Prostate gland (tissue), 2 donors: ENCODE measurements around the gene LSM4. TPM values are rescaled to one million over a fixed set of nuclear protein-coding genes. Genes with fewer than 3 reads are reported as not detected.
A peak's percentile ranks its signal among the peaks of the same experiment; 100 is the strongest.

Source experiments
- DNase-seq: peaks from one replicate; pipeline ENCODE4 v3.0.0-alpha.2; 2019; ENCODE audit warnings: low spot score
- H3K27ac ChIP-seq, 2 donors: fragments of 200-600 bp; sonication (generic); 2 replicates each; pipeline ENCODE4 v1.5.1; 2017 to 2019
- H3K27me3 ChIP-seq: fragments of 200-600 bp; sonication (generic); replicated peaks from 2 replicates; pipeline ENCODE4 v1.5.1; 2019; ENCODE audit not compliant: insufficient read depth
- H3K36me3 ChIP-seq, 2 donors: fragments of 200-600 bp; sonication (generic); 1 replicate in 1 of 2; 2 replicates in 1 of 2; pipeline versions ENCODE4 v1.5.1 to v1.8.1; 2017 to 2019
- H3K4me1 ChIP-seq: fragments of 200-600 bp; sonication (generic); replicated peaks from 2 replicates; pipeline ENCODE4 v1.5.1; 2019
- H3K4me3 ChIP-seq, 2 donors: fragments of 200-600 bp; sonication (generic); 2 replicates each; pipeline ENCODE4 v1.5.1; 2017 to 2019
- H3K9me3 ChIP-seq: fragments of 200-600 bp; sonication (generic); 2 replicates; pipeline ENCODE4 v1.5.1; 2017
- POLR2A ChIP-seq: fragments of 450-650 bp; IDR thresholded peaks from one replicate; pipeline ENCODE4 v1.6.1; 2016; ENCODE audit warnings: antibody characterized with exemption, mild to moderate bottlenecking
- POLR2AphosphoS5 ChIP-seq: sonication (generic); formaldehyde crosslinking; IDR thresholded peaks from one replicate; pipeline ENCODE4 v1.6.1; 2017; ENCODE audit warnings: antibody characterized with exemption
- WGBS: methylation state at CpG from one replicate; pipeline ENCODE4 v1.1.5; 2018; 5-methylcytosine and 5-hydroxymethylcytosine counted together
- intact Hi-C: fragments of 100-400 bp; cut with DNase I; formaldehyde crosslinking; loops from one replicate; pipeline ENCODE4 v1.14.2; 2022
- total RNA-seq, 2 donors: library from RNA; depleted of rRNA; stranded (reverse); fragments of >200 nt; gene quantifications; one replicate each; pipeline ENCODE4 v1.1.0, GENCODE V29; 2016
- TF ChIP-seq, protein P1 (sequence below), 4 experiments: fragments of 200-600 bp in 2 of 4; fragments of 450-650 bp in 2 of 4; sonication (generic) in 2 of 4; IDR thresholded peaks; 1 replicate in 3 of 4; 2 replicates in 1 of 4; pipeline ENCODE4 v1.5.1; 2016 to 2019; ENCODE audit warnings: antibody characterized with exemption in 4 of 4, mild to moderate bottlenecking in 2 of 4, moderate library complexity in 2 of 4

Gene LSM4
- total RNA-seq, 2 donors from 2014 or later, result 157 to 215 TPM

DNA sequence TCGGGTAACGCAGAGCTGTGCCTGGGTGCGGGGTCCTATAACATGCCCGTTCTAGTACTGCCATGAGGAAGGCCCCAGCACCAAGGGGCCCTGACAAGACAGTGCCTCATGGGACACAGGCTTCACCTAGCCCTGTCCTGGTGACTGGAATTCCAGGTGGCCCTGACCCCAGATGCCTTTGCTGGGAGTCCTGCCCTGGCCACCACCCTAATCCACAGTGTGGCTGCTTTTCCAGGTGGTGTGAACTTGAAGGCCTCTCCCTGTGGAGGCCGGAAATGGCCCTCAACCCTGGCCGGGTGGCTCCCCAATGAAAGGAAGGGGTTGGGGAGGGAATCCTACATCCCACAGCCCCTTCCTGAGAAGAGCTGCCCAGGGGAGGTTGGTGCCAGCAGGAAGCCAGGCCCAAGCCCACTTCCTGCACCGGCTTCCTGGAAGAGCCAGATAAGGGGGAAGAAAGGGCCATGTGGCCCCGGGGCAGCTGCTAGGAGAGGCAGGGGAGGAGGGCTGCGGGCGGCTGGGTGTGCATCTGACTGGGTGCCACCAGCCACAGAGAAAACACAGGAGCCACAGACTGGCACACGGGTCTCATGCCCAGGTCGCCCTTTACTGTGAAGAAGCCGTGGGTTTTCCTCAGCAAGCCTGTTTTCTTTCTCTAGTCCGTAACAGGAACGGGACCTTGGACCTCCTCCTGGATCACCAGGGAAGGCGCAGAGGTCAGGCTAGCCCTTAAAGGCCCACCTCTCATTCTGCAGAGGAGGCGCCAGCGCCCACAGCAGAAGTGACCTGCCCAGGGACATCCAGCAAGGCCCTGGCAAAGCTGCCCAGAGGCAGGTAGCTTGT lies 4.7 kb downstream of the LSM4 start:
- no peak for DNase-seq
- 70% methylated on average over 18 of the region's 18 CpGs for WGBS
- peaks cover 10% of the 10 kb centered on the region for H3K4me1 ChIP-seq

DNA sequence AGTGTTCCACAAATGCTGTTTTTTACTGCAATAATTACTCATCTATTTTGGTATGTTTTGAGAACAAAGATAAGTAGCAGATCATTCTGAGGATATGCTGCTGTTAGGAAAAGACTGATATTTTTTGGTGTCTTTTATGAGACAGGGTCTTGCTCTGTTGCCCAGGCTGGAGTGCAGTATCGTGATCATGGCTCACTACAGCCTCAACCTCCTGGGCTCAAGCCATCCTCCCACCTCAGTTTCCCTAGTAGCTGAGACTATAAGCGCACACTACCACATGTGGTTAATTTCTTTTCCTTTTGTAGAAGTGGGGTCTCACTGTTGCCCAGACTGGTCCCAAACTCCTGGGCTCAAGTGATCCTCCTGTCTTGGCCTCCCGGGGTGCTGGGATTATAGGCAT lies 9.5 kb downstream of the LSM4 start:
- intact Hi-C loops, result no loop called here
- TF ChIP-seq POLR2A (no peak), POLR2AphosphoS5 (no peak)
- TF ChIP-seq, protein P1, sequence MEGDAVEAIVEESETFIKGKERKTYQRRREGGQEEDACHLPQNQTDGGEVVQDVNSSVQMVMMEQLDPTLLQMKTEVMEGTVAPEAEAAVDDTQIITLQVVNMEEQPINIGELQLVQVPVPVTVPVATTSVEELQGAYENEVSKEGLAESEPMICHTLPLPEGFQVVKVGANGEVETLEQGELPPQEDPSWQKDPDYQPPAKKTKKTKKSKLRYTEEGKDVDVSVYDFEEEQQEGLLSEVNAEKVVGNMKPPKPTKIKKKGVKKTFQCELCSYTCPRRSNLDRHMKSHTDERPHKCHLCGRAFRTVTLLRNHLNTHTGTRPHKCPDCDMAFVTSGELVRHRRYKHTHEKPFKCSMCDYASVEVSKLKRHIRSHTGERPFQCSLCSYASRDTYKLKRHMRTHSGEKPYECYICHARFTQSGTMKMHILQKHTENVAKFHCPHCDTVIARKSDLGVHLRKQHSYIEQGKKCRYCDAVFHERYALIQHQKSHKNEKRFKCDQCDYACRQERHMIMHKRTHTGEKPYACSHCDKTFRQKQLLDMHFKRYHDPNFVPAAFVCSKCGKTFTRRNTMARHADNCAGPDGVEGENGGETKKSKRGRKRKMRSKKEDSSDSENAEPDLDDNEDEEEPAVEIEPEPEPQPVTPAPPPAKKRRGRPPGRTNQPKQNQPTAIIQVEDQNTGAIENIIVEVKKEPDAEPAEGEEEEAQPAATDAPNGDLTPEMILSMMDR (IDR thresholded peaks at IDR 0.05), result no peak
- no peaks in the 10 kb centered on the region for H3K9me3 ChIP-seq
- H3K27me3 ChIP-seq, result no peaks in the 10 kb centered on the region
- no peak overlapping the region for H3K4me3 ChIP-seq
- DNase-seq, result no peak
- 90% methylated on average over 3 of the region's 3 CpGs for WGBS
- peak overlapping the region in 1 of 2 donors; percentile 27 for H3K27ac ChIP-seq
- H3K4me1 ChIP-seq, result no peaks in the 10 kb centered on the region
- peaks cover 0 to 18% of the 10 kb centered on the region in 2 donors for H3K36me3 ChIP-seq

More for the DNA sequence above, 4.7 kb downstream of the LSM4 start:
- Histone ChIP-seq H3K9me3 (no peaks in the 10 kb centered on the region), H3K36me3 (no peaks in the 10 kb centered on the region), H3K27me3 (no peaks in the 10 kb centered on the region), H3K27ac (peak overlapping the region; percentile 35 to 39), H3K4me3 (no peak overlapping the region)
- TF ChIP-seq POLR2AphosphoS5, result no peak
- TF ChIP-seq, protein P1 (IDR thresholded peaks at IDR 0.05), result no peak
- no peak for TF ChIP-seq POLR2A
- intact Hi-C loops, result no loop called here

DNA sequence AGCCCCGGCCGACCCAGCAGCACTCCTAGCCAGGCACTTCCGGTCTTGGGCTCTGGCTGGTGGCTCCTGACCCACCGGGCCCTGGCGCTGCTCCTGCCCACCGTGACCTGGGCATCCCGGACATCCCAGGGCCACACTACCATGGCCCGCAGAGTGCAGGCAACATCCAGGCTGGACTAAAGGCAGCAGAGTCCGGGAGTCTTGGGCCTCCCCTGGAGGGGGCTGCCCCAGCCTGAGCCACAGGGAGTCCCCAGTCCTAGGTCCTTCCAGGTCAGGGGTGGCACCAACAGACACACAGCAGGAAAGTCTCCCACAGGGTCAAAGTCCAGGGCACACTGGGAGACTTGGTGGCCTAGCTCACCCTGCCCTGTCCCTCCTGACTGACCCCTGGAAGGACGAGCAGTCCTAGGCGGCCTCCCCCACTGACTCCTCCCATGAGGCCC lies 10.8 kb downstream of the LSM4 start:
- Histone ChIP-seq H3K27me3 (no peaks in the 10 kb centered on the region), H3K4me3 (no peak overlapping the region), H3K4me1 (no peaks in the 10 kb centered on the region), H3K36me3 (peaks cover 0 to 18% of the 10 kb centered on the region in 2 donors), H3K27ac (no peak overlapping the region), H3K9me3 (no peaks in the 10 kb centered on the region)
- intact Hi-C loops, result no loop called here
- TF ChIP-seq, protein P1 (IDR thresholded peaks at IDR 0.05), result no peak
- TF ChIP-seq POLR2A (no peak), POLR2AphosphoS5 (no peak)
- no peak for DNase-seq
- WGBS, result 89% methylated on average over 11 of the region's 11 CpGs

DNA sequence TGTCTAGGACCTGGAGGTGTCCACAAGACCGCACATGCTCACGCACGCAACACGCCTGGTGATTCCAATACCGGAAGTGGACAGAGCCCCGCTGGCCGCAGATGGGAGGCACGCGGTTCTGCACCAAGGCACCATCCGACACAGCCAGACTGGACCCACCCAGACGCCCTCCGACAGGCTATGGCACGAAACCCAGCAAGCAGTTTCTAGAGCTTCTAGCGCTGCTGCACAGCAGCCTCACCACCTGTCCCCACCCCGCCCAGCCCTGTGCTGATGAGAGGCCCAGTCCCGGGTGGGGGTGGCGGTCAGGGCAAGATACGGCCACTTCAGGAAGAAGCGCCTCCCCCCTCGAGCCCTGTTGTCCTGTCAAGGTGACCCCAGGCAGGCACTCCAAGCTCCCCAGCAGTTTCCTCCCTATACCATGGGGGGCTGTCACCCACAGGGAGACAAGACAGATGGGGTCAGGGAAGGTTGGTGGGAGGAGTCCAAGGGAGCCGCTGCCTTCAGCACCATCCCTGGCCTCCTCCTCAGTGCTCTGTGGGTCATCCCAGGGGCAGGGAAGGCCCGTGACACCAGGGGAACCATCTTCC lies 11.3 kb downstream of the LSM4 start:
- Histone ChIP-seq H3K4me3 (no peak overlapping the region), H3K27me3 (no peaks in the 10 kb centered on the region), H3K27ac (no peak overlapping the region), H3K9me3 (no peaks in the 10 kb centered on the region), H3K4me1 (no peaks in the 10 kb centered on the region), H3K36me3 (peaks cover 0 to 18% of the 10 kb centered on the region in 2 donors)
- intact Hi-C loops, result no loop called here
- WGBS, result 96% methylated on average over 22 of the region's 22 CpGs
- no peak for DNase-seq
- TF ChIP-seq, protein P1 (IDR thresholded peaks at IDR 0.05), result no peak
- no peak for TF ChIP-seq POLR2AphosphoS5
- no peak for TF ChIP-seq POLR2A
